AML-193 (cell line): ENCODE results near the gene AUTS2.
A peak's percentile ranks its signal among the peaks of the same experiment; 100 is the strongest.

ENCODE experiments used
- DNase-seq, 2 experiments: peaks; one replicate each; lab custom pipeline; 2025; lab: John Stamatoyannopoulos, UW

AUTS2 gene

DNA sequence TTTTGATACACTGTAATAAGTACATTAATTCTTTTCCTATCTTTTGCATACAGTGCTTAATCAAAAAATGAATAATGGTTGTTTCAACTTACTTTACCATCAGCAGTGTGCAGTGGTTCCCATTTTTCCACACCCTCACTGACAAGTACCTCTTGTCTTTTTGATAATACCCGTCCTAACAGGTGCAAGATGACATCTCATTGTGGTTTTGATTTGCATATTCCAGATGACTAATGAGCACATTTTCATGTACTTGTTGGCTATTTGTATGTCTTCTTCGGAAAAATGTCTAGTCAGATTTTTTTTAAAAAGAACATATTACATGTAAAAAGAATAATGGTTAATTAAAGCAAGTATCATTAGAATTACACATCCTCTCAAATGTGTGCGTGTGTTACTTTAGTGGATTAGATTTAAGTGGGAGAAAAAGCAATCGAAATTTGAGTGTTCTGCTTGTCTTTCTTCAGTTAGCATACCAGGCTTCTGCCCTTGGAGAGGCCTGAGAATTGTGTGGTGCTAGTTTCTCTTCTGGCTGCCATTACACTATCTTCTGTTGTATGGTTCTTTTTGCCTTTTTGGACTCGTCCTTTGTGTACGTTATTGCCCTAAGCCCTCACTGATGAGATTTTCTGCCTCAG lies 291.2 kb downstream of the AUTS2 start:
- DNase-seq, result no peak

- DNase-seq, result no peak
Observed at GRCh38 chr7:69889976-69890351, 291.7 kb downstream of the AUTS2 start.

DNA sequence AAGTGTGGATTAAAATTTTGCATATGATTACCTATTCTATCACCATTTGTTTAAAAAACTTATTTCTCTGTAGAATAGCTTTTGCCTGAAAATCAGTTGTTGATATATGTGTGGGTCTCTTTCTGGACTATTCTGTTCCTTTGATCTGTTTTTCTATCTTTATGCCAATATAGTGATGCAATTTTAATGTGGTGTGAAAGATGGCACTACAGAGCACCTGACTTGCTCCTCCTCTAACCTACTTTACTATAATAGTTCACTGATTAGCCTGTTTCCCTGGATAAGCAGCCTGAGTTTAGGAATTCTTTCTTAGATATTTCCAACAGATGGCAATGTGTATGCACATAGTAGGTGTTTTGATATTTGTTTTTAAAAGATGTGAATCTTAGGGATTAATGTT lies 294.5 kb downstream of the AUTS2 start:
- peak in 1 of 2 experiments; percentile 16 for DNase-seq

DNA sequence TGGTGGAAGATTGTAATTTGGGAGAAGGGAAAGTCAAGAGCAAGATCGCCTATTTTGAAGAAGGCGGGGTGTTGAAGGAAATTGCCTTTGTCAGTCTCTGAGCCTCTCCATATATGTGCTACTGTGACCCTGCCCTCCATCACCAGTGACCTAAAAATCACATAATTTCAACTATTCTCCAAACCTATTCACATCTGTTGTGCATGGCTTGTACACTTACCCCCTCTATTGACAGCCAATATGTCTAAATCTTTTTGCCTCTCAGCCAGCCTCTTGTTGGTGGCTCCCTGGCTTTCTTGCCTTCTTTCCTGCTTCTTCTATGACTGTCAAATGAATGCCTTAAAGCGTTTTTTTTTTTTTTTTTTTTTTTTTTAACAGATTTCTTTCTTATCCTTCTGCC lies 295.6 kb downstream of the AUTS2 start:
- DNase-seq, result peak; percentile 47

DNA sequence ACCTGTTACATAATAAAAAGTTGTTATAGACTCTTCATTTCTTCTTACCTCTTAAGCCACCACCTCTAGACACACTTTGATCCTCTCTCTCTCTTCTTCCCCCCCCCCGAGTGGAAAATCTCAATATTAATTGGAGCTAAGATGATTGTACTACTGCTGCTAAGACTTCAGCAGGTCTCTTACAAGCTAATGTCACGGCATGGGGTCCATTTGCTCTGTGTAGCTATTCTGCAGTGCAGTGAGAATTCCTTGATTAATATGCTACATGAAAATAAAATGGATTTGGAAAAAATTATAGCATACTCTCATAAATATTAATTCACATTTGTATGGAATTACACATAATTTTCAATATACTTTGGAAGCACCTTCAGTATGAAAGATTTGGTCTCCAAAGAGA lies 297.2 kb downstream of the AUTS2 start:
- no peak for DNase-seq

- DNase-seq, result no peak
Observed at GRCh38 chr7:69896121-69896520, 297.8 kb downstream of the AUTS2 start.

DNA sequence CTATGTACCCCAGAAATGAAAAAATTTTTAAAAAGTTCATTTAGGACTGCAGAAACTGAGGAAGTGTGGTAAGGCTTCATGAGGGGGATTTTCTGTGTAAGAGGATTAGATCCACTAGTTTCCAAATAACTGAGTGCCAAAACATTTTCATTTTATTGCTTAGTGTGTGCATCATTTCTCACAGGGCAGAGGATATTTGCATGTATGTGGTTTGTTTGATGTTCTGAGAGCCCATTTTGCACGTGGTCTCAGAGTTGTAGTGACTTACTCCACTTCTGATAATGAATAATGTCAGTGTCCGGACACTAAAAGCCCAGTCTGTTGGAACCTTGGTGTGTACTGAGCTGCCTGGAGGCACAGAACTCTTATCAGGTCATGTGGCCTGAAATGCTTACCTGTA lies 299.9 kb downstream of the AUTS2 start:
- no peak for DNase-seq

- no peak for DNase-seq
Observed at GRCh38 chr7:69903410-69903809, 305.1 kb downstream of the AUTS2 start.

GRCh38 chr7:69906283-69906995 lies 308.2 kb downstream of the AUTS2 start:
- DNase-seq, result no peak

GRCh38 chr7:69907720-69908119 lies 309.4 kb downstream of the AUTS2 start:
- DNase-seq, result no peak

- no peak for DNase-seq
Observed at GRCh38 chr7:69908454-69908853, 310.2 kb downstream of the AUTS2 start.

GRCh38 chr7:69910150-69910549 lies 311.9 kb downstream of the AUTS2 start:
- DNase-seq, result no peak

- DNase-seq, result no peak
Observed at GRCh38 chr7:69911337-69911736, 313.1 kb downstream of the AUTS2 start.

DNA sequence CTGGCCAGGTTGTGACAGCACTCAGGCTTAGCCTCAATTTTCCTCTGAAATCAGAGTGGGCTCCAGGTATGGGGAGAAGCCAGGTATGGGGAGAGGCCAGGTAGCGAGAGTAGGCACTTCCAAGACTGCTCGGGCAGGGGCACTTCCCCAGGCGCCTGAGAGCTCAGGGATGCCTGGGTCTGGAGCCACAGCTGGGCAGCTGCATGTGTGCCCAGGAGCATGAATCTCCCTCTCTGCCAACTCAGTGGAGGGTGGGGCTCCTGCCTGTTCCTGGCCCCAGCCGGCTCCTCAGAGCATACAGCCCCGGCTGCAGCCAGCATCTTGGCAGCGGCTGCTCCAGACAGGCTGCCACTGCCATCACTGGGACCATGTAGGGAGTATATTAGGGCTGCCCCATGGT lies 313.9 kb downstream of the AUTS2 start:
- no peak for DNase-seq

GRCh38 chr7:69912846-69913245 lies 314.6 kb downstream of the AUTS2 start:
- no peak for DNase-seq

DNA sequence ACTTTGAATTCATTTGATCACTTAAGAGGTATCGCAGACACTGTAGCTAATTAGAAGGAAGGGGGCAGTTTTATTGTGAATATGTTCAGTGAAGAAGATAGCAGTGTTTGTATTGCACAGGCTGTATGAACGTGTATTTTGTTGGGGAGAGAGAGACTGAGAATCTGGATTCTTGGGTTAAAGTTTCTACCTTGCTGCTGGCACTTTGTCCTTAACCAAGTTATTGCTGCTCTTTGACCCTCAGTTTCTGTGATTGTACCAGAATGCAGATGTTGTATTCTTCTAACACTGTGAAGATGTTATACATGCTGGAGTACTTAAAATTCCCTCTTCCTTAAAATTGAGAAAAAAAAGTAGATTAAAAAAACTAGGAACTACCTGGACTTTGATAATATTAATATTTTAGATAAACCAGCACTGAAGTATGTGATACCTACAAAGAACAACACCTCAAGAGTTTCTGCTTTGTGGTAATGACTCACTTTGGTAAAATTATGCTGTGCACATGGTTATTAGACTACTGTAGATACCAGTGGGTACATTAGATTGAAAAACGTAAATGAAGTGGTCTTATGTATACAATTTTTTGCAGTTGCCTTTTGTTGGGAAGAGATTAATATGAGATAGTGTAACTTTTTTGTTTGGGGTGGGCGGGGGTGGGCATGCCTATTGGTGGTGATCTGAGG lies 321.3 kb downstream of the AUTS2 start:
- no peak for DNase-seq

- DNase-seq, result no peak
Observed at GRCh38 chr7:69920797-69921196, 322.5 kb downstream of the AUTS2 start.

GRCh38 chr7:69922026-69922803 lies 323.9 kb downstream of the AUTS2 start:
- no peak for DNase-seq

DNA sequence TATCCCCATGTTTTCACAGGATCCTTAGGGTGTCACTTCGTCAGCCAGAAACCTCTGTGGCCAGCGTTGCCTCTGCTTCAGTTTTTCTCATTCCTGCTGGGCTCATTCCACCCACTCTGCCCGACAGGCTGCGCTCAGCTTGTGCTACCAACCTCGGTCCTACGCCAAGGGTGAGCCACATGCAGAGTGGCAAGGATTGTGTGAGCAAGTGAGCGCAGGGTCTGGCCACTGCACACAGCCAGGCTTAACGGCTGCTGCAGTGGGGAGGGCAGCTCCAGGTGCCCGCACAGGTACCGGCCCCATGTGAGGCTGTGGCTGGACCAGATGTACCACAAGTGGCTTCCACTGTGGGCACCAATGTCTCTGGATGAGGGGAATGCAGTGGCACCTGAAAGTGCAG lies 329.2 kb downstream of the AUTS2 start:
- no peak for DNase-seq

GRCh38 chr7:69928621-69929020 lies 330.3 kb downstream of the AUTS2 start:
- DNase-seq, result no peak

DNA sequence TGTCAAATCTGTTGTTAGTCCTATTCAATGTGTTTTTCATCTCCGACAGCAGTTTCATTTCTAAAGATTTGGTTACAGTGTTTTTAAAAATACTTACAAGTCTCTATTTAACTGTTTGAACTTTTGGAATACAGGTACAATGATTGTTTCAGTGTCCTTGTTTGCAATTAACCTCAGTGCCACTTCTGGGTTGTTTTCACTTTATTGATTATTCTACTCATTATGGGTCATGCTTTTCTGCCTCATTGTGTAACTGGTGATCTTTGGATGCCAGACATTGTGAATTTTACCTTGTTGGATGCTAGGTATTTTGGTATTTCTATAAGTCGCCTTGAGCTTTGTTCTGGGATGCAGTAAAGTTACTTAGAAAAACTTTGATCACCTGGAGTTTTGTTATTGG lies 331.3 kb downstream of the AUTS2 start:
- no peak for DNase-seq

GRCh38 chr7:69932034-69932628 lies 333.9 kb downstream of the AUTS2 start:
- peak; percentile 3 to 6 for DNase-seq
